Caco-2 (cell line): ENCODE measurements around the gene GRIK4. TPM values are rescaled to one million over a fixed set of nuclear protein-coding genes. Genes with fewer than 3 reads are reported as not detected.

ENCODE experiments used
- BruUV-seq: library from RNA; stranded (reverse); fragments of 400-500 nt; replicated peaks from 2 replicates; lab custom pipeline; 2021; lab: Mats Ljungman, UMichigan
- CTCF ChIA-PET: fragments of 300-600 bp; sonication (Branson Sonifier 250); formaldehyde crosslinking; loops from one replicate; lab custom pipeline; 2022; ENCODE audit warnings: antibody characterized with exemption; lab: Charles Lee
- POLR2A ChIA-PET: fragments of 300-600 bp; sonication (Branson Sonifier 250); formaldehyde crosslinking; loops from one replicate; lab custom pipeline; 2022; ENCODE audit warnings: antibody characterized with exemption; lab: Charles Lee
- DNase-seq, 2 experiments: peaks; one replicate each; pipeline versions ENCODE4 v3.0.0 to v3.0.0-alpha.2; 2020 to 2022
- H3K27me3 ChIP-seq: replicated peaks from 2 replicates; pipeline ENCODE4 v1.6.0; 2011; ENCODE audit warnings: low read length; ENCODE audit not compliant: control insufficient read depth, insufficient read depth
- H3K36me3 ChIP-seq: 2 replicates; pipeline ENCODE4 v1.5.1; 2011; ENCODE audit warnings: low read length; ENCODE audit not compliant: control insufficient read depth, insufficient read depth
- H3K4me1 ChIP-seq: fragments of 250-450 bp; sonication (Bioruptor Pico); 2 replicates; pipeline ENCODE4 v1.5.1; 2020; ENCODE audit warnings: mild to moderate bottlenecking
- H3K4me3 ChIP-seq: 2 replicates; pipeline ENCODE4 v1.5.1; 2011; ENCODE audit warnings: low read depth, mild to moderate bottlenecking, control low read depth, low read length
- H3K9me3 ChIP-seq: fragments of 250-450 bp; sonication (Bioruptor Pico); 2 replicates; pipeline ENCODE4 v1.5.1; 2020; ENCODE audit warnings: mild to moderate bottlenecking, moderate library complexity
- H3K27ac Mint-ChIP-seq: one replicate; pipeline ENCODE4 v1.8.0; 2022; ENCODE audit warnings: mixed read lengths; ENCODE audit not compliant: unreplicated experiment
- H3K27me3 Mint-ChIP-seq: one replicate; pipeline ENCODE4 v1.8.0; 2022; ENCODE audit warnings: mixed read lengths; ENCODE audit not compliant: insufficient read depth, unreplicated experiment
- H3K36me3 Mint-ChIP-seq: one replicate; pipeline ENCODE4 v1.8.0; 2022; ENCODE audit warnings: mild to moderate bottlenecking, mixed read lengths; ENCODE audit not compliant: insufficient read depth, unreplicated experiment
- H3K4me1 Mint-ChIP-seq: one replicate; pipeline ENCODE4 v1.8.0; 2022; ENCODE audit warnings: low read depth, mixed read lengths; ENCODE audit not compliant: unreplicated experiment
- H3K4me3 Mint-ChIP-seq: one replicate; pipeline ENCODE4 v1.8.0; 2022; ENCODE audit warnings: mild to moderate bottlenecking, moderate library complexity, mixed read lengths; ENCODE audit not compliant: unreplicated experiment
- H3K9me3 Mint-ChIP-seq: one replicate; pipeline ENCODE4 v1.8.0; 2022; ENCODE audit warnings: mixed read lengths; ENCODE audit not compliant: unreplicated experiment
- CTCF ChIP-seq, 2 experiments: fragments of 200-600 bp in 1 of 2; IDR thresholded peaks; 1 replicate in 1 of 2; 2 replicates in 1 of 2; pipeline versions ENCODE4 v1.5.1 to v1.8.0; 2011 to 2022; ENCODE audit warnings: antibody characterized with exemption in 1 of 2, control low read depth in 1 of 2, inconsistent platforms in 1 of 2, low read depth in 1 of 2, low read length in 1 of 2, mild to moderate bottlenecking in 1 of 2, moderate library complexity in 1 of 2; ENCODE audit not compliant: insufficient read depth in 1 of 2, severe bottlenecking in 1 of 2, unreplicated experiment in 1 of 2
- intact Hi-C: fragments of 100-400 bp; cut with micrococcal nuclease; formaldehyde crosslinking; loops from one replicate; pipeline ENCODE4 v1.10.0; 2022; ENCODE audit not compliant: unreplicated experiment
- total RNA-seq: library from RNA; stranded (reverse); gene quantifications from 2 replicates; pipeline ENCODE4 v1.2.3, GENCODE V29; 2022

GRIK4 gene
- total RNA-seq, 1 experiment from 2014 or later, result 2.0 TPM

- Mint-ChIP-seq H3K9me3 (no peaks in the 10 kb centered on the region), H3K27me3 (no peaks in the 10 kb centered on the region), H3K27ac (no peak overlapping the region), H3K36me3 (no peaks in the 10 kb centered on the region), H3K4me3 (no peak overlapping the region), H3K4me1 (no peaks in the 10 kb centered on the region)
- TF ChIP-seq CTCF (IDR thresholded peaks at IDR 0.05; ENCODE audit: insufficient read depth in 1 of 2, low read depth in 1 of 2, low read length in 1 of 2, severe bottlenecking in 1 of 2, unreplicated experiment in 1 of 2), result no peak
- Histone ChIP-seq H3K9me3 (no peaks in the 10 kb centered on the region), H3K27me3 (no peaks in the 10 kb centered on the region), H3K4me3 (no peak overlapping the region), H3K36me3 (no peaks in the 10 kb centered on the region), H3K4me1 (no peaks in the 10 kb centered on the region)
- intact Hi-C loops, result no loop called here
- no TSS peak for BruUV-seq
- ChIA-PET POLR2A (no interaction called here), CTCF (interaction anchor here (1.3 kb wide), 1 partner anchor 9 kb away, joined by 3 read pairs; no protein-coding TSS in a partner anchor)
- no peak for DNase-seq
Observed at GRCh38 chr11:120556797-120557196, 45.2 kb downstream of the GRIK4 start.

- H3K27me3 ChIP-seq, result no peaks in the 10 kb centered on the region
- no peaks in the 10 kb centered on the region for H3K36me3 Mint-ChIP-seq
- no peaks in the 10 kb centered on the region; the same call in 1 of the 2 replicates for H3K4me1 ChIP-seq
- no peak overlapping the region for H3K4me3 ChIP-seq
- ChIA-PET POLR2A (no interaction called here), CTCF (interaction anchor here (1.4 kb wide), 1 partner anchor 126 kb away, joined by 5 read pairs; no protein-coding TSS in a partner anchor)
- intact Hi-C loops, result no loop called here
- no peak overlapping the region for H3K27ac Mint-ChIP-seq
- no peaks in the 10 kb centered on the region for H3K9me3 Mint-ChIP-seq
- no TSS peak for BruUV-seq
- peaks cover 5% of the 10 kb centered on the region for H3K4me1 Mint-ChIP-seq
- H3K27me3 Mint-ChIP-seq, result no peaks in the 10 kb centered on the region
- no peaks in the 10 kb centered on the region for H3K36me3 ChIP-seq
- TF ChIP-seq CTCF (IDR thresholded peaks at IDR 0.05; ENCODE audit: insufficient read depth in 1 of 2, low read depth in 1 of 2, low read length in 1 of 2, severe bottlenecking in 1 of 2, unreplicated experiment in 1 of 2), result no peak
- no peak overlapping the region for H3K4me3 Mint-ChIP-seq
- no peaks in the 10 kb centered on the region for H3K9me3 ChIP-seq
- peak in 1 of 2 experiments; percentile 32 for DNase-seq
Observed at GRCh38 chr11:120558744-120559431, 47.3 kb downstream of the GRIK4 start.

GRCh38 chr11:120561286-120561685 lies 49.7 kb downstream of the GRIK4 start:
- no peaks in the 10 kb centered on the region for H3K9me3 Mint-ChIP-seq
- H3K27me3 ChIP-seq, result no peaks in the 10 kb centered on the region
- no peaks in the 10 kb centered on the region for H3K27me3 Mint-ChIP-seq
- H3K36me3 Mint-ChIP-seq, result no peaks in the 10 kb centered on the region
- POLR2A ChIA-PET, result no interaction called here
- no peaks in the 10 kb centered on the region for H3K36me3 ChIP-seq
- H3K4me3 ChIP-seq, result no peak overlapping the region
- no peak overlapping the region for H3K4me3 Mint-ChIP-seq
- no peak for TF ChIP-seq CTCF (IDR thresholded peaks at IDR 0.05; ENCODE audit: insufficient read depth in 1 of 2, low read depth in 1 of 2, low read length in 1 of 2, severe bottlenecking in 1 of 2, unreplicated experiment in 1 of 2)
- intact Hi-C loops, result no loop called here
- BruUV-seq, result no TSS peak
- peaks cover 15% of the 10 kb centered on the region for H3K4me1 Mint-ChIP-seq
- H3K4me1 ChIP-seq, result peaks cover 5% of the 10 kb centered on the region
- H3K9me3 ChIP-seq, result no peaks in the 10 kb centered on the region
- peak in 1 of 2 experiments; percentile 31 for DNase-seq
- H3K27ac Mint-ChIP-seq, result no peak overlapping the region
- CTCF ChIA-PET, result no interaction called here
